ENCODE data around the gene SUN5.
"Not testable (repeated sequence)": the region's sequence is repeated elsewhere in the genome, so short reads cannot be mapped to it uniquely, and the experiment has no call there.

Gene SUN5

GRCh38 chr20:32965115-32965514 is 39.1 kb downstream of the SUN5 start:
- no peak for DNase-seq (ENCODE audit: low read depth)

- DNase-seq (ENCODE audit: low read depth): no peak
These were observed 39.7 kb downstream of the SUN5 start for GRCh38 chr20:32964575-32964974.

- DNase-seq (ENCODE audit: low read depth): no peak
These were observed 41.1 kb downstream of the SUN5 start for GRCh38 chr20:32963176-32963575.

GRCh38 chr20:32962646-32963045 is 41.6 kb downstream of the SUN5 start:
- not testable (repeated sequence) for DNase-seq (ENCODE audit: low read depth)

- DNase-seq (ENCODE audit: low read depth): no peak
These were observed 42.2 kb downstream of the SUN5 start for GRCh38 chr20:32962053-32962452.

- no peak for DNase-seq (ENCODE audit: low read depth)
These were observed 43.1 kb downstream of the SUN5 start for GRCh38 chr20:32960849-32961731.

GRCh38 chr20:32960222-32960518 is 44.1 kb downstream of the SUN5 start:
- DNase-seq (ENCODE audit: low read depth): no peak

- DNase-seq (ENCODE audit: low read depth): no peak
These were observed 44.6 kb downstream of the SUN5 start for GRCh38 chr20:32959351-32960221.

GRCh38 chr20:32958574-32958973 is 45.7 kb downstream of the SUN5 start:
- DNase-seq (ENCODE audit: low read depth): no peak

- no peak for DNase-seq (ENCODE audit: low read depth)
These were observed 46.8 kb downstream of the SUN5 start for GRCh38 chr20:32957459-32957858.

GRCh38 chr20:32950539-32950938 is 53.7 kb downstream of the SUN5 start:
- DNase-seq (ENCODE audit: low read depth): not testable (repeated sequence)

GRCh38 chr20:32946629-32947028 is 57.6 kb downstream of the SUN5 start:
- no peak for DNase-seq (ENCODE audit: low read depth)

- DNase-seq (ENCODE audit: low read depth): no peak
These were observed 58.5 kb downstream of the SUN5 start for GRCh38 chr20:32945710-32946221.

GRCh38 chr20:32943490-32944052 is 60.7 kb downstream of the SUN5 start:
- no peak for DNase-seq (ENCODE audit: low read depth)

GRCh38 chr20:32941155-32941885 is 62.9 kb downstream of the SUN5 start:
- DNase-seq (ENCODE audit: low read depth): no peak

- DNase-seq (ENCODE audit: low read depth): no peak
These were observed 69.7 kb downstream of the SUN5 start for GRCh38 chr20:32934580-32934979.
